GM12878 (cell line): ENCODE data around the gene LRRC26.

ENCODE experiments used
- ATF7 ChIP-seq: fragments of 450-650 bp; IDR thresholded peaks from 2 replicates; pipeline ENCODE4 v1.6.1; 2016; ENCODE audit warnings: low read depth, mild to moderate bottlenecking
- CEBPB ChIP-seq, 2 experiments: fragments of 150-350 bp in 1 of 2; IDR thresholded peaks; 2 replicates each; pipeline ENCODE4 v1.6.1; 2012 to 2014; ENCODE audit warnings: low read depth in 2 of 2, low read length in 2 of 2, borderline replicate concordance in 1 of 2, inconsistent platforms in 1 of 2
- CHD4 ChIP-seq: fragments of 200-600 bp; sonication (generic); IDR thresholded peaks from 2 replicates; pipeline ENCODE4 v1.6.1; 2016; ENCODE audit warnings: mild to moderate bottlenecking
- EP300 ChIP-seq, 2 experiments: fragments of 150-350 bp in 1 of 2; IDR thresholded peaks; 2 replicates each; pipeline ENCODE4 v1.6.1; 2011 to 2012; ENCODE audit warnings: low read depth in 2 of 2, low read length in 2 of 2, borderline replicate concordance in 1 of 2, improper control_type of control experiment in 1 of 2, inconsistent platforms in 1 of 2; ENCODE audit not compliant: control insufficient read depth in 1 of 2
- PAX5 ChIP-seq: IDR thresholded peaks from 2 replicates; pipeline ENCODE4 v1.6.1; 2011; ENCODE audit warnings: low read depth, low read length, borderline replicate concordance
- RAD51 ChIP-seq: fragments of 450-650 bp; IDR thresholded peaks from 2 replicates; pipeline ENCODE4 v1.6.1; 2016; ENCODE audit warnings: moderate library complexity, mild to moderate bottlenecking, inconsistent platforms
- RFX5 ChIP-seq: IDR thresholded peaks from 2 replicates; pipeline ENCODE4 v1.6.1; 2011; ENCODE audit warnings: low read depth, low read length, improper control_type of control experiment
- STAT1 ChIP-seq: fragments of 450-650 bp; conservative IDR thresholded peaks from 2 replicates; pipeline ENCODE4 v1.6.1; 2014; ENCODE audit warnings: antibody characterized with exemption, mild to moderate bottlenecking
- TARDBP ChIP-seq: IDR thresholded peaks from 2 replicates; pipeline ENCODE4 v1.6.1; 2016; ENCODE audit warnings: borderline replicate concordance
- TF ChIP-seq, protein P1 (sequence below): IDR thresholded peaks from 2 replicates; pipeline ENCODE4 v1.6.1; 2011; ENCODE audit warnings: borderline replicate concordance, low read depth, mild to moderate bottlenecking, moderate library complexity, mixed read lengths, low read length; ENCODE audit not compliant: insufficient read depth; ENCODE audit errors: extremely low read length
- TF ChIP-seq, protein P2 (sequence below): IDR thresholded peaks from 2 replicates; pipeline ENCODE4 v1.6.1; 2012; ENCODE audit warnings: mild to moderate bottlenecking, low read depth, low read length
- TF ChIP-seq, protein P3 (sequence below): IDR thresholded peaks from 2 replicates; pipeline ENCODE4 v1.6.1; 2011; ENCODE audit warnings: low read depth, mild to moderate bottlenecking, low read length, moderate library complexity, borderline replicate concordance; ENCODE audit errors: extremely low read depth
- TF ChIP-seq, protein P4 (sequence below): fragments of 450-650 bp; IDR thresholded peaks from 2 replicates; pipeline ENCODE4 v1.6.1; 2014; ENCODE audit warnings: mild to moderate bottlenecking
- TF ChIP-seq, protein P5 (sequence below): IDR thresholded peaks from 2 replicates; pipeline ENCODE4 v1.6.1; 2012; ENCODE audit warnings: low read depth, low read length, improper control_type of control experiment

DNA sequence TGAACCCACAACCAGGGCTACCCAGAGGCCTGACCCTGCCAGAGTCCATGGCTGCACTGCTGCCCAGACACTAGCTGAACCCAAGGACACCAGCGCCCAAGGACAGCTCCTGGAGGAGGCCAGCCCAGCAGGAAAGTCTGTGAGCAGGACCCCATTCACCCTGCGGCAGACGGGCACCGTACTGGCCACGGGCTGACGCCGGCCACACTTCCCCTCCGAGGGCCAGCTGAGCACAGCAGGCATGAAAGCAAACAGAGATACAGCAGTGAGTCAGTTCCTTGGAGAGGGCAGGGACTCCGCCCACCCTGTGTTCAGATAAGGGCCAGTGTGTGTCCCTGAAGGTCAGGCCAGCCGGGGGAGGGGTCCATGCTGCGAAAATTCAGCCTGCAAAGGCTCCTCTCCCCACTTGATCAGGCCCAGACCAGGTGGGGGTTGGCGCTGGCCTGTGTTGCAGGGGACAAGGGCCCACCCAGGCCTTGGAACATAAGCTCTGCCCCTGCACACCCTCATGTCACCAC is 49.0 kb upstream of the LRRC26 start:
- TF ChIP-seq, protein P1, sequence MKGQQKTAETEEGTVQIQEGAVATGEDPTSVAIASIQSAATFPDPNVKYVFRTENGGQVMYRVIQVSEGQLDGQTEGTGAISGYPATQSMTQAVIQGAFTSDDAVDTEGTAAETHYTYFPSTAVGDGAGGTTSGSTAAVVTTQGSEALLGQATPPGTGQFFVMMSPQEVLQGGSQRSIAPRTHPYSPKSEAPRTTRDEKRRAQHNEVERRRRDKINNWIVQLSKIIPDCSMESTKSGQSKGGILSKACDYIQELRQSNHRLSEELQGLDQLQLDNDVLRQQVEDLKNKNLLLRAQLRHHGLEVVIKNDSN, result no peak
- TF ChIP-seq EP300 (IDR thresholded peaks at IDR 0.05; ENCODE audit: borderline replicate concordance in 1 of 2, control insufficient read depth in 1 of 2, low read depth in 2 of 2, low read length in 2 of 2) (no peak), RFX5 (no peak), CEBPB (IDR thresholded peaks at IDR 0.05; ENCODE audit: borderline replicate concordance in 1 of 2, low read depth in 2 of 2, low read length in 2 of 2) (no peak), CHD4 (no peak), ATF7 (no peak), STAT1 (no peak), TARDBP (no peak), RAD51 (no peak), PAX5 (no peak)
- TF ChIP-seq, protein P2, sequence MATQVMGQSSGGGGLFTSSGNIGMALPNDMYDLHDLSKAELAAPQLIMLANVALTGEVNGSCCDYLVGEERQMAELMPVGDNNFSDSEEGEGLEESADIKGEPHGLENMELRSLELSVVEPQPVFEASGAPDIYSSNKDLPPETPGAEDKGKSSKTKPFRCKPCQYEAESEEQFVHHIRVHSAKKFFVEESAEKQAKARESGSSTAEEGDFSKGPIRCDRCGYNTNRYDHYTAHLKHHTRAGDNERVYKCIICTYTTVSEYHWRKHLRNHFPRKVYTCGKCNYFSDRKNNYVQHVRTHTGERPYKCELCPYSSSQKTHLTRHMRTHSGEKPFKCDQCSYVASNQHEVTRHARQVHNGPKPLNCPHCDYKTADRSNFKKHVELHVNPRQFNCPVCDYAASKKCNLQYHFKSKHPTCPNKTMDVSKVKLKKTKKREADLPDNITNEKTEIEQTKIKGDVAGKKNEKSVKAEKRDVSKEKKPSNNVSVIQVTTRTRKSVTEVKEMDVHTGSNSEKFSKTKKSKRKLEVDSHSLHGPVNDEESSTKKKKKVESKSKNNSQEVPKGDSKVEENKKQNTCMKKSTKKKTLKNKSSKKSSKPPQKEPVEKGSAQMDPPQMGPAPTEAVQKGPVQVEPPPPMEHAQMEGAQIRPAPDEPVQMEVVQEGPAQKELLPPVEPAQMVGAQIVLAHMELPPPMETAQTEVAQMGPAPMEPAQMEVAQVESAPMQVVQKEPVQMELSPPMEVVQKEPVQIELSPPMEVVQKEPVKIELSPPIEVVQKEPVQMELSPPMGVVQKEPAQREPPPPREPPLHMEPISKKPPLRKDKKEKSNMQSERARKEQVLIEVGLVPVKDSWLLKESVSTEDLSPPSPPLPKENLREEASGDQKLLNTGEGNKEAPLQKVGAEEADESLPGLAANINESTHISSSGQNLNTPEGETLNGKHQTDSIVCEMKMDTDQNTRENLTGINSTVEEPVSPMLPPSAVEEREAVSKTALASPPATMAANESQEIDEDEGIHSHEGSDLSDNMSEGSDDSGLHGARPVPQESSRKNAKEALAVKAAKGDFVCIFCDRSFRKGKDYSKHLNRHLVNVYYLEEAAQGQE, result no peak
- TF ChIP-seq, protein P3, sequence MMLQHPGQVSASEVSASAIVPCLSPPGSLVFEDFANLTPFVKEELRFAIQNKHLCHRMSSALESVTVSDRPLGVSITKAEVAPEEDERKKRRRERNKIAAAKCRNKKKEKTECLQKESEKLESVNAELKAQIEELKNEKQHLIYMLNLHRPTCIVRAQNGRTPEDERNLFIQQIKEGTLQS, result no peak
- TF ChIP-seq, protein P4, sequence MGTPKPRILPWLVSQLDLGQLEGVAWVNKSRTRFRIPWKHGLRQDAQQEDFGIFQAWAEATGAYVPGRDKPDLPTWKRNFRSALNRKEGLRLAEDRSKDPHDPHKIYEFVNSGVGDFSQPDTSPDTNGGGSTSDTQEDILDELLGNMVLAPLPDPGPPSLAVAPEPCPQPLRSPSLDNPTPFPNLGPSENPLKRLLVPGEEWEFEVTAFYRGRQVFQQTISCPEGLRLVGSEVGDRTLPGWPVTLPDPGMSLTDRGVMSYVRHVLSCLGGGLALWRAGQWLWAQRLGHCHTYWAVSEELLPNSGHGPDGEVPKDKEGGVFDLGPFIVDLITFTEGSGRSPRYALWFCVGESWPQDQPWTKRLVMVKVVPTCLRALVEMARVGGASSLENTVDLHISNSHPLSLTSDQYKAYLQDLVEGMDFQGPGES, result no peak
- TF ChIP-seq, protein P5, sequence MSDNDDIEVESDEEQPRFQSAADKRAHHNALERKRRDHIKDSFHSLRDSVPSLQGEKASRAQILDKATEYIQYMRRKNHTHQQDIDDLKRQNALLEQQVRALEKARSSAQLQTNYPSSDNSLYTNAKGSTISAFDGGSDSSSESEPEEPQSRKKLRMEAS, result no peak
